Vagina (tissue), 2 donors: ENCODE data around the gene DCC. TPM values are rescaled to one million over a fixed set of nuclear protein-coding genes. Genes with fewer than 3 reads are reported as not detected.

ENCODE experiments used
- DNase-seq, 2 donors: peaks; one replicate each; pipeline ENCODE4 v3.0.0-alpha.2; 2017; ENCODE audit errors: extremely low spot score in 2 of 2
- H3K27ac ChIP-seq: fragments of 200-600 bp; sonication (generic); one replicate; pipeline ENCODE4 v1.5.1; 2019
- H3K27me3 ChIP-seq: fragments of 200-600 bp; sonication (generic); one replicate; pipeline ENCODE4 v1.5.1; 2019
- H3K36me3 ChIP-seq, 2 donors: fragments of 200-600 bp; sonication (generic); one replicate each; pipeline ENCODE4 v1.5.1; 2017 to 2019
- H3K4me1 ChIP-seq: fragments of 200-600 bp; sonication (generic); one replicate; pipeline ENCODE4 v1.5.1; 2019
- H3K4me3 ChIP-seq, 2 donors: fragments of 200-600 bp; sonication (generic); 1 replicate in 1 of 2; 2 replicates in 1 of 2; pipeline ENCODE4 v1.5.1; 2016 to 2019
- H3K9me3 ChIP-seq: fragments of 200-600 bp; sonication (generic); one replicate; pipeline ENCODE4 v1.5.1; 2019
- CTCF ChIP-seq, 3 experiments: fragments of 450-650 bp in 2 of 3; fragments of 200-600 bp in 1 of 3; sonication (generic) in 1 of 3; IDR thresholded peaks; one replicate each; pipeline ENCODE4 v1.5.1; 2017 to 2019; ENCODE audit warnings: antibody characterized with exemption in 3 of 3, mild to moderate bottlenecking in 2 of 3, moderate library complexity in 2 of 3
- POLR2A ChIP-seq, 2 donors: fragments of 450-650 bp; IDR thresholded peaks; one replicate each; pipeline ENCODE4 v1.6.1; 2017; ENCODE audit warnings: antibody characterized with exemption in 2 of 2, mild to moderate bottlenecking in 2 of 2, moderate library complexity in 2 of 2
- POLR2AphosphoS5 ChIP-seq, 2 donors: sonication (generic); formaldehyde crosslinking; IDR thresholded peaks; one replicate each; pipeline ENCODE4 v1.9.0; 2017; ENCODE audit warnings: antibody characterized with exemption in 2 of 2, mild to moderate bottlenecking in 2 of 2, low read depth in 1 of 2; ENCODE audit not compliant: insufficient read depth in 1 of 2
- intact Hi-C: fragments of 100-400 bp; cut with DNase I; formaldehyde crosslinking; loops from one replicate; pipeline ENCODE4 v1.15.1; 2023
- total RNA-seq: library from RNA; depleted of rRNA; stranded (reverse); fragments of >200 nt; gene quantifications from one replicate; pipeline ENCODE4 v1.2.3, GENCODE V29; 2016

The DCC gene
- total RNA-seq, 1 donor from 2014 or later: not detected

- TF ChIP-seq CTCF (IDR thresholded peaks at IDR 0.05): no peak
- TF ChIP-seq POLR2A (IDR thresholded peaks at IDR 0.05): no peak
- no peak for TF ChIP-seq POLR2AphosphoS5 (IDR thresholded peaks at IDR 0.05; ENCODE audit: insufficient read depth in 1 of 2, low read depth in 1 of 2)
- no peak for DNase-seq
- H3K36me3 ChIP-seq: no peaks in the 10 kb centered on the region
- no peaks in the 10 kb centered on the region for H3K9me3 ChIP-seq
- no peaks in the 10 kb centered on the region for H3K4me1 ChIP-seq
- H3K4me3 ChIP-seq: no peak overlapping the region
- no peaks in the 10 kb centered on the region for H3K27me3 ChIP-seq
- intact Hi-C loops: no loop called here
- no peak overlapping the region for H3K27ac ChIP-seq
Measured at GRCh38 chr18:52992041-52992440, 652.0 kb downstream of the DCC start.

- TF ChIP-seq CTCF (IDR thresholded peaks at IDR 0.05) (no peak), POLR2AphosphoS5 (IDR thresholded peaks at IDR 0.05; ENCODE audit: insufficient read depth in 1 of 2, low read depth in 1 of 2) (no peak), POLR2A (IDR thresholded peaks at IDR 0.05) (no peak)
- intact Hi-C loops: no loop called here
Measured at GRCh38 chr18:52995875-52996274, 655.9 kb downstream of the DCC start.

GRCh38 chr18:52999633-53000032, 659.6 kb downstream of the DCC start:
- DNase-seq: no peak
- H3K9me3 ChIP-seq: no peaks in the 10 kb centered on the region
- no peak overlapping the region for H3K4me3 ChIP-seq
- intact Hi-C loops: no loop called here
- no peaks in the 10 kb centered on the region for H3K36me3 ChIP-seq
- no peak overlapping the region for H3K27ac ChIP-seq
- no peaks in the 10 kb centered on the region for H3K4me1 ChIP-seq
- TF ChIP-seq POLR2AphosphoS5 (IDR thresholded peaks at IDR 0.05; ENCODE audit: insufficient read depth in 1 of 2, low read depth in 1 of 2) (no peak), POLR2A (IDR thresholded peaks at IDR 0.05) (no peak), CTCF (IDR thresholded peaks at IDR 0.05) (no peak)
- H3K27me3 ChIP-seq: no peaks in the 10 kb centered on the region

More at GRCh38 chr18:52995875-52996274, 655.9 kb downstream of the DCC start:
- Histone ChIP-seq H3K36me3 (no peaks in the 10 kb centered on the region), H3K4me1 (no peaks in the 10 kb centered on the region), H3K4me3 (no peak overlapping the region), H3K27ac (no peak overlapping the region), H3K27me3 (no peaks in the 10 kb centered on the region), H3K9me3 (no peaks in the 10 kb centered on the region)
- no peak for DNase-seq

- intact Hi-C loops: no loop called here
- Histone ChIP-seq H3K27ac (no peak overlapping the region), H3K27me3 (no peaks in the 10 kb centered on the region), H3K4me3 (no peak overlapping the region), H3K36me3 (no peaks in the 10 kb centered on the region), H3K4me1 (no peaks in the 10 kb centered on the region), H3K9me3 (no peaks in the 10 kb centered on the region)
- TF ChIP-seq POLR2AphosphoS5 (IDR thresholded peaks at IDR 0.05; ENCODE audit: insufficient read depth in 1 of 2, low read depth in 1 of 2) (no peak), POLR2A (IDR thresholded peaks at IDR 0.05) (no peak), CTCF (IDR thresholded peaks at IDR 0.05) (no peak)
- DNase-seq: no peak
Measured at GRCh38 chr18:53004798-53005197, 664.8 kb downstream of the DCC start.

GRCh38 chr18:53018791-53019190, 678.8 kb downstream of the DCC start:
- DNase-seq: no peak
- Histone ChIP-seq H3K9me3 (no peaks in the 10 kb centered on the region), H3K36me3 (no peaks in the 10 kb centered on the region), H3K27me3 (no peaks in the 10 kb centered on the region), H3K4me3 (no peak overlapping the region), H3K4me1 (no peaks in the 10 kb centered on the region), H3K27ac (no peak overlapping the region)
- TF ChIP-seq CTCF (IDR thresholded peaks at IDR 0.05) (no peak), POLR2A (IDR thresholded peaks at IDR 0.05) (no peak), POLR2AphosphoS5 (IDR thresholded peaks at IDR 0.05; ENCODE audit: insufficient read depth in 1 of 2, low read depth in 1 of 2) (no peak)
- intact Hi-C loops: no loop called here
